ENCODE data around the gene DGAT2.

DNA sequence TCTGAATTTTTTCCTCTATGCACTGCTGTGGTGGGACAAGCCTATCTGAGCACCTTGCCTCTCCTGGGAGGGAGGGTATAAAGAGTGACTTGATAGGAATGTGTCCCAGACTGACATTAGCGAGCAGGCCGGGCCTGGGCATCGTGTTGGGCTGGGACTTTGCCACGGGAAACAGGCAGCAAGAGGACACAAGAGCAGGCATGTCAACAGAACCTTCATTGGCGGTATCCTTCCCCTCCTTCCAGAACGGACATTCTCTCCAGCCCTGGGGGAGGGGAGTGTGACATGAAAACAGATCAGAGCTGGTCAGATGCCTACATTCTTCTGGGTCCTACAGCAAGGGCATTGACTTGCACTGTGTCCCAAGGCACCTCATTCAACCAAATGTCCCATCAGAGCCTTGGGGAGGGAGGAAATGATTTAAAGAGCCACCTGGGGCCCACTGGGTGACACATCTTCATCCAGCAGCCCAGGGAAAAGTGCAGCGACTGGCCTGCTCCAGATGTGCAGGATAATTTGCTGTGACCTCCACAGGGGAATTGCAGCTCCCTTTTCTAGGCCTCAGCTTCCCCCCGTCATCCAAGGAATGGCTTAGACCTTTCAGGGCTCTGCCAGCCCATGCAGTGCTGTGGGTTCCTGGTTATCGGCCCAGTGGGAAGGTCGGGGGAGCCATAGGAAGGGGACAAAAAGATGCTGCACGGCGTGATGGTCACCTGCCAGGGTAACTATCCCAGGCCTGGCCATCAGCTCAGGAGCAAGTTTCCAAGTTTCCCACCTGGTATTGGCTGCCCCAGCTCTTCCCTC lies 24.6 kb downstream of the DGAT2 start:
- no peak for TF ChIP-seq POLR2AphosphoS5 (IDR thresholded peaks at IDR 0.05; ENCODE audit: borderline replicate concordance, low read depth, low read length)
- no peak for TF ChIP-seq EZH2 (IDR thresholded peaks at IDR 0.05)

Measured in SK-N-MC (cell line).